HG02678 (cell line): ENCODE results near the gene RARS2.
"Not testable (repeated sequence)": the region's sequence is repeated elsewhere in the genome, so short reads cannot be mapped to it uniquely, and the experiment has no call there.

Experiments
- ATAC-seq: cut with Tn5 transposase; IDR thresholded peaks from one replicate; pipeline ENCODE4 v1.9.1; 2021; ENCODE audit warnings: mild to moderate bottlenecking, moderate library complexity; ENCODE audit not compliant: unreplicated experiment

The RARS2 gene

GRCh38 chr6:87589693-87590416 is at the start of gene RARS2, which contains the start of gene ORC3:
Gene RARS2 (minus strand): TSS chr6:87589987. CDS start chr6:87589957, 30 bp downstream.
Gene ORC3 (plus strand): TSS chr6:87590135. CDS start chr6:87590169, 34 bp downstream.
- peak; percentile 100 for ATAC-seq

GRCh38 chr6:87639373-87639772 is 49.6 kb upstream of the RARS2 start:
- ATAC-seq: no peak

- ATAC-seq: no peak
These were observed 47.3 kb upstream of the RARS2 start for GRCh38 chr6:87637106-87637505.

- no peak for ATAC-seq
These were observed 46.5 kb upstream of the RARS2 start for GRCh38 chr6:87636315-87636714.

- ATAC-seq: no peak
These were observed 44.1 kb upstream of the RARS2 start for GRCh38 chr6:87633851-87634250.

- ATAC-seq: no peak
These were observed 41.0 kb upstream of the RARS2 start for GRCh38 chr6:87630746-87631145.

GRCh38 chr6:87628881-87629280 is 39.1 kb upstream of the RARS2 start:
- ATAC-seq: no peak

- ATAC-seq: no peak
These were observed 38.6 kb upstream of the RARS2 start for GRCh38 chr6:87628424-87628823.

GRCh38 chr6:87623248-87623647 is 33.5 kb upstream of the RARS2 start:
- no peak for ATAC-seq

GRCh38 chr6:87618531-87618930 is 28.7 kb upstream of the RARS2 start:
- no peak for ATAC-seq

GRCh38 chr6:87617405-87617804 is 27.6 kb upstream of the RARS2 start:
- no peak for ATAC-seq

GRCh38 chr6:87613018-87613417 is 23.2 kb upstream of the RARS2 start:
- ATAC-seq: not testable (repeated sequence)

GRCh38 chr6:87608802-87609201 is 19.0 kb upstream of the RARS2 start:
- ATAC-seq: no peak

- ATAC-seq: no peak
These were observed 16.4 kb upstream of the RARS2 start for GRCh38 chr6:87606199-87606598.

GRCh38 chr6:87600576-87600975 is 10.8 kb upstream of the RARS2 start:
- ATAC-seq: no peak

GRCh38 chr6:87590990-87591389 is 1.2 kb upstream of the RARS2 start:
- ATAC-seq: no peak

GRCh38 chr6:87590417-87590880 is 662 bp upstream of the RARS2 start:
- ATAC-seq: no peak

GRCh38 chr6:87588756-87589407 is 905 bp downstream of the RARS2 start:
- no peak for ATAC-seq

GRCh38 chr6:87586371-87587077 is 3.3 kb downstream of the RARS2 start:
- no peak for ATAC-seq

GRCh38 chr6:87583822-87584221 is 6.0 kb downstream of the RARS2 start:
- no peak for ATAC-seq

- ATAC-seq: no peak
These were observed 14.4 kb downstream of the RARS2 start for GRCh38 chr6:87575423-87575822.
